GM18870 (cell line): ENCODE results near the gene FLT3LG.
"Not testable (repeated sequence)": the region's sequence is repeated elsewhere in the genome, so short reads cannot be mapped to it uniquely, and the experiment has no call there.

Source experiments
- ATAC-seq: cut with Tn5 transposase; IDR thresholded peaks from one replicate; pipeline ENCODE4 v1.9.1; 2021; ENCODE audit warnings: moderate library complexity; ENCODE audit not compliant: unreplicated experiment

The FLT3LG gene

GRCh38 chr19:49461130-49461529 is 12.9 kb upstream of the FLT3LG start:
- ATAC-seq, result not testable (repeated sequence)

- no peak for ATAC-seq
Observed at GRCh38 chr19:49461656-49462055, 12.4 kb upstream of the FLT3LG start.

DNA sequence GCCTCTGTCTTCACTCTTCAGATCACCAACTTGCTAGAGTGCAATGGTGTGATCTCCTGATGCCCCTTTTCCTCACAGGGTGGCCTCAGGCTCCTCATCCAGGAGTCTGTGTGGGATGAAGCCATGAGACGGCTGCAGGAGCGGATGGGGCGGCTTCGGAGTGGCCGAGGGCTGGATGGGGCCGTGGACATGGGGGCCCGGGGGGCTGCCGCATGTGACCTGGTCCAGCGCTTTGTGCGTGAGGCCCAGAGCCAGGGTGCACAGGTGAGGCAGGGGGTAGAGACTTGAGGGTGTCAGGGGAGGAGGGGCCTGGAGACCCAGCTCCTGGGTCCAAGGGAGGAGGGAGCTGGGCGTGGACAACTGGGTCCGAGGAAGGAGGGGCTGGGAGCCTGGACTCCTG is 11.5 kb upstream of the FLT3LG start:
- no peak for ATAC-seq

GRCh38 chr19:49463960-49464740 is 9.9 kb upstream of the FLT3LG start:
- ATAC-seq, result no peak

- ATAC-seq, result no peak
Observed at GRCh38 chr19:49465371-49465770, 8.6 kb upstream of the FLT3LG start.

- ATAC-seq, result no peak
Observed at GRCh38 chr19:49468199-49468598, 5.8 kb upstream of the FLT3LG start.

- ATAC-seq, result no peak
Observed at GRCh38 chr19:49468746-49469447, 5.1 kb upstream of the FLT3LG start.

DNA sequence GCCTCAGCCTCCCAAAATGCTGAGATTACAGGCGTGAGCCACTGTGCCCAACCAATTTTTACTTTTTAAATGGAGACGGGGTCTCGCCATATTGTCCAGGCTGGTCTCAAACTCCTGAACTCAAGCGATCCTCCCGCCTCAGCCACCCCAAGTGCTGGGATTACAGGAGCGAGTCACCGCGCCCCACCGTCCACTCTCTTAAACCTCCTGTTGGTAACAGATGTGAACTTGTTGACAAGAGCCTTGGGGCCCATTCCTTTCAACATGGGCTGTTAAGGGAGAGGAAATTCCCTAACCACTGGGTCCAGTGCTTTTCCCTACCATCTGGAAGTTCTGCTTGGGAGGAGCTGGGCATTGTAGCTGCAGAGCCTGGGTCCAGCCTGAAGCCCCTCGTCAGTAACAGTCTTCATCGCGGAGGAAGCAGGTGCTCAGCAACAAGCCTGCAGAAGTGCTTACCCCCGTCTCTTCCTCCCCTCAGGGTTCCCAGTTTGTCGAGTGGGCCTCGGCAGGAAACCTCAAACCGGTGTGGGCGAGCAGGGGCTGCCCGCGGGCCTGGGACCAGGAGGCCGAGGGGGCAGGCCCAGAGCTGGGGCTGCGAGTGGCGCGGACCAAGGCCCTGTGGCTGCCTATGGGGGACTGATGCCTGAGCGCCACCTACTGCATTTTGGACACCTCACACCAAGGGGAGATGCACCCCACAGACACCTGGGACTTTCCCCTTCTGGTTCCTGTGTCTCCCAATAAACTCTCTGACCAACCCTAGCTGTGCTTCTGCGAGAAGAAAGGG is 4.0 kb upstream of the FLT3LG start:
- peak; percentile 44 for ATAC-seq

GRCh38 chr19:49470615-49470978 is 3.4 kb upstream of the FLT3LG start:
- ATAC-seq, result no peak

DNA sequence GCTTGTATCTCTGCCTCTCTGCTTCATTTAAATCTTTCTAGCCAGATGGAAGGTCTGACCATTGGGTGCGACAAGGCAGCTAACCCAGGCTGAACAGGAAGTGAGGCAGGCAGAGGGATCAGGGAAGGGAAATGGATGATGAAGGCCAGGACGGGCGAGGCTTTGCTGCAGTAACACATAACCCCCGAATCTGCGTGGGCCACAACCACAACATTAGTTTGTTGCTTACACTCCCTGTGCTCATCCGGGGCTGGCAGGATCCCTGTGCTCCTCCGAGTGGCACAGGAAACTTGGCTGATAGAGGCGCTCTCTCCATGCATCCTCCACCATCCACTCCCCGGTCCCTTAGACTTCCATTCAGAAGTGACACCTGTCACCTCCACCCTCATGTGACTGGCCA is 1.1 kb upstream of the FLT3LG start:
- ATAC-seq, result no peak

GRCh38 chr19:49473501-49473867 is 531 bp upstream of the FLT3LG start:
- not testable (repeated sequence) for ATAC-seq

GRCh38 chr19:49474542-49474924 is 518 bp downstream of the FLT3LG start:
- no peak for ATAC-seq

DNA sequence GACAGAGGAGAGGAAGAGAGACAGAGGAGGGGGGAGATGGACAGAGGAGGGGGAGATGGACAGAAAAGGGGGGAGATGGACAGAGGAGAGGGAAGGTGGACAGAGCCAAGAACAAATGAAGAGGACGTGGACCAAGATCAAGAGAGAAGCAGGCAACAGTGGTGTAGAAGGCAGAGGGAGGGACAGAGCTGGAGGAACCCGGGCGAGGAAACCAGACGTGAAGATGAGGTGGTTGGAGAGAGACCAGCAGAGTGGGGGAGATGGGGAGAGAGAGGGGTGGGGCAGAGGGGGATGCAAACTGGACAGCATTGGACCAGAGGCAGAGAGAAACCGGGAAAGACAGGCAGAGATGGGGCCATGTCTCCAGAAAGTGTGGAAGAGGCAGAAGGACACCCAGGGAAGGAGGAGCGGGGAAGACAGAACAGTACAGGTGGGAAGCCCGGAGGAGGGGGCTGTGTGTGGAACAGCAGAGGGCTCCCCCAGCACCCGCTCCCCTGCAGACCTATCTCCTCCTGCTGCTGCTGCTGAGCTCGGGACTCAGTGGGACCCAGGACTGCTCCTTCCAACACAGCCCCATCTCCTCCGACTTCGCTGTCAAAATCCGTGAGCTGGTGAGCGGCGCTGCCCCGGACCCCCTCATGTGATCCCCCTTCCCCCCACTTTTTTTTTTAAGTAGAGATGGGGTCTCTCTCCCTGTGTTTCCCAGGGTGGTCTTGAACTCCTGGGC is 1.3 kb downstream of the FLT3LG start:
- ATAC-seq, result no peak

DNA sequence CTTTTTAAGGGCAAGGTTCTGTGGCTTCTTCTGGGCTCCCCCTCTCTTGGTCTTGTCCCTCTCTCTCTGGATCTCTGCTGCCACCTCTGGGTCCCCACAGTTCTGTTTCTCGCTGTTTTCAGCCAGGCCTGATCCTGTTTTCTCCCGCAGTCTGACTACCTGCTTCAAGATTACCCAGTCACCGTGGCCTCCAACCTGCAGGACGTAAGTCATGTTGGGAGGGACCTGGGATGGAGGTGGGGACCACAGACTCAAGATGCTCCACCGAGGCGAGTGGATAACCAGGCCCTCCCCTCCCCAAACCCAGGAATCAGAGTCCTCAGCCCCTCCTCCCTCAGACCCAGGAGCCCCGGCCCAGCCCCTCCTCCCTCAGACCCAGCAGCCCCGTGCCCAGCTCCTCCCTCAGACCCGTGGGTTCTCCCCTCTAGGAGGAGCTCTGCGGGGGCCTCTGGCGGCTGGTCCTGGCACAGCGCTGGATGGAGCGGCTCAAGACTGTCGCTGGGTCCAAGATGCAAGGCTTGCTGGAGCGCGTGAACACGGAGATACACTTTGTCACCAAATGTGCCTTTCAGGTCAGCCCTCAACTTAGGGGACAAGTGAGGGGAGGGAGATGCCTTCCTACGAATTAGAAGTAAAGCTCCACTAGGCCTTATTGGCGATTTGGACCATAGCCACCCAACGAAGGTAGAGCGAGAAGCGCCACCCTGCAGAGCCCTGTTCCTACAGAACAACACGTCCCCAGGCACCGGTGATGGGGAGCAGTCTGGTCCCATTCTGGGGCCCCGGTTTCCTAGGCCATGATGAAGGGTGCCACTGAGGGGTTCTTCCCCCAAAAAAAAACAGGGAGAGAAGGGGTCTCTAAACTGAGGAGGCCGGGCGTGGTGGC is 2.2 kb downstream of the FLT3LG start:
- no peak for ATAC-seq

DNA sequence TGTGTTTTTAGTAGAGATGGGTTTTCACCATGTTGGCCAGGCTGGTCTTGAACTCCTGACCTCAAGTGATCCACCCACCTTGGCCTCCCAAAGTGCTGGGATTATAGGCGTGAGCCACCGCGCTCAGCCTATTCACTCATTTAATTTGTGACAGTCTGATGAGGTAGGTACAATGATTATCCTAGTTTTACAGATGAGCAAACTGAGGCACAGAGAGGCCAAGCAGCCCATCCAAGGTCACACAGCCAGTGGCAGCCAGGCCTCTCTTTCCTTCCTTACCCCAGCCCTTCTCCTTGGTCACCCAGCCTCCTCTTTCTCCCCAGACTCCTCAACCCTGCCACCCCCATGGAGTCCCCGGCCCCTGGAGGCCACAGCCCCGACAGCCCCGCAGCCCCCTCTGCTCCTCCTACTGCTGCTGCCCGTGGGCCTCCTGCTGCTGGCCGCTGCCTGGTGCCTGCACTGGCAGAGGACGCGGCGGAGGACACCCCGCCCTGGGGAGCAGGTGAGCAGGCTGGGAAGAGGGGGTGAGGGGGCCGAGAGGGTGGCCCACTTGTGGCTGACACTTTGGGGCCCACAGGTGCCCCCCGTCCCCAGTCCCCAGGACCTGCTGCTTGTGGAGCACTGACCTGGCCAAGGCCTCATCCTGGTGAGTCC is 6.1 kb downstream of the FLT3LG start:
- no peak for ATAC-seq

DNA sequence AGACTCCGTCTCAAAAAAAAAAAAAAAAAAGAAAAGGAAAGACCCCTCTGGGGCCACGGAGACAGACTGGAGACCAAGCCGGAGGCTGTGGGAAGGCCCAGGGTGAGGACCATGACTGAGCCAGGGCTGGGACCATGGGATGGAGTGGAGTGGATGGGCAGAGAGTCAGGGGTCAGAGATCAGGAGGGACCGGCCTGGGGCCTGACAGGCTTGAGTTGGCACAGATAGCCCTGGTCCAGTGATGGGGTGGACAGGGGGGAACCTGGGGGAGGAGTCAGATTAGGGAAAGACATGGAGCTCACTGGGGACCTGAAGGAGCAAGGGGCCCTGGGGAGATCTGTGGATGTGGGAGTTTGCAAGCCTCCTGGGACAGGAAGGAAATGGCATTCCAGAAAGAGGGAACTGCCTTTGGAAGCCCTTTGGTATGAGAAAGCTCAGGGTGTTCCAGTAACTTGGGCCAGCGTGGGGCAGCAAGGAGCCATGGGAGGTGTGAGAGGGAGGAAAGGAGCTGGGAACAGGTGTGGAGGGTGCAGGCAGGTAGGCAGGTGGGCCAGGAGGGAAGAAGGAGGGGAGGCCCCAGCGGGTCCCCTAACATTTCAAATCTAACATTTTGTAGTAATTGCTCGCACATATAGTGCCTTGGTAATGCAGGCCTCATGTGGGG is 7.1 kb downstream of the FLT3LG start:
- ATAC-seq, result no peak

- ATAC-seq, result no peak
Observed at GRCh38 chr19:49486232-49486631, 12.2 kb downstream of the FLT3LG start.

- ATAC-seq, result no peak
Observed at GRCh38 chr19:49486710-49487276, 12.8 kb downstream of the FLT3LG start.
